Measurements from ENCODE around the gene AMT.

AMT gene, protein sequence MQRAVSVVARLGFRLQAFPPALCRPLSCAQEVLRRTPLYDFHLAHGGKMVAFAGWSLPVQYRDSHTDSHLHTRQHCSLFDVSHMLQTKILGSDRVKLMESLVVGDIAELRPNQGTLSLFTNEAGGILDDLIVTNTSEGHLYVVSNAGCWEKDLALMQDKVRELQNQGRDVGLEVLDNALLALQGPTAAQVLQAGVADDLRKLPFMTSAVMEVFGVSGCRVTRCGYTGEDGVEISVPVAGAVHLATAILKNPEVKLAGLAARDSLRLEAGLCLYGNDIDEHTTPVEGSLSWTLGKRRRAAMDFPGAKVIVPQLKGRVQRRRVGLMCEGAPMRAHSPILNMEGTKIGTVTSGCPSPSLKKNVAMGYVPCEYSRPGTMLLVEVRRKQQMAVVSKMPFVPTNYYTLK

DNA sequence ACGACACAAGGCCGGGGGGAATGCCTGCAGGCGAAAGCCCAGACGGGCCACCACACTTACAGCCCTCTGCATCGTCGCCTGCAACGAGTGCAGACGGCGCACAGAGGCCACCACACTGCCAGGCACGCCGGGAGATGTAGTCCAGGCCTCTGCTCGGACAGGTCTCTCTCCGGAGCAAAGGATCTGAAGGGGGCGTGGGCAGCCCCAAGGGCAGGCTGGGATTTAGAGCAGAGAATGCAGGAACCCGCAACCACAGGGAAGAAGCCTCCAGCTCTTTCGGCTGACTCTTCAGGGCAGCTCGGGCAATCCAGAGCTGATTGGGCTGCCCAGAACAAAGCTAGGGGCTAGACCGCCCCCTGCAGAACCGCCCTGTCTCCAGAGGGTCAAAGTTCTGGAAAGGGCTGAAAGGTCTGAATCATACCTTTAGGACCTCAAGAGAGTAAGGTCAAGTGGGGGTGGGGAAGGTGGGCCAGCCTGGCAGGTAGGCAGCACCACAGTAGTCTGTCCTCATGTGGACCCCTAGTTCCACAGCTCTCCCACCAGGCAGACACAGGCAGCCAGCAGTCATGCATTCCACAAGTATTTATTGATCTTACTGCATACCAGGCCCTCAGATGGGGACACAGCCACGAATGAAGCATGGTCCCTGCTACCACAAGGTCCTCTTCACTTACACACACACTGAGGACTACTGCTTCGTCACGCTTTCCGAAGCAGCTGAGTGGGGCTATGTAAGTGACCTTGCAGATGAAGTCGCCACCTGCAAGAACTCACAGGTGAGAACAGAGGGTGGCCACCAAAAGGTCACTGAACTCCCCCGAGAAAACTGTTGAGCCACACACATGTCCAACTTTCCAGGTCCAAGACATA lies at the start of gene AMT:
AMT (minus strand) TSS at position 95 of the 870 bp plus-strand sequence; CDS start at position 72, 23 bp downstream.
- DNase-seq (ENCODE audit: low read depth in 3 of 3), result no peak

DNA sequence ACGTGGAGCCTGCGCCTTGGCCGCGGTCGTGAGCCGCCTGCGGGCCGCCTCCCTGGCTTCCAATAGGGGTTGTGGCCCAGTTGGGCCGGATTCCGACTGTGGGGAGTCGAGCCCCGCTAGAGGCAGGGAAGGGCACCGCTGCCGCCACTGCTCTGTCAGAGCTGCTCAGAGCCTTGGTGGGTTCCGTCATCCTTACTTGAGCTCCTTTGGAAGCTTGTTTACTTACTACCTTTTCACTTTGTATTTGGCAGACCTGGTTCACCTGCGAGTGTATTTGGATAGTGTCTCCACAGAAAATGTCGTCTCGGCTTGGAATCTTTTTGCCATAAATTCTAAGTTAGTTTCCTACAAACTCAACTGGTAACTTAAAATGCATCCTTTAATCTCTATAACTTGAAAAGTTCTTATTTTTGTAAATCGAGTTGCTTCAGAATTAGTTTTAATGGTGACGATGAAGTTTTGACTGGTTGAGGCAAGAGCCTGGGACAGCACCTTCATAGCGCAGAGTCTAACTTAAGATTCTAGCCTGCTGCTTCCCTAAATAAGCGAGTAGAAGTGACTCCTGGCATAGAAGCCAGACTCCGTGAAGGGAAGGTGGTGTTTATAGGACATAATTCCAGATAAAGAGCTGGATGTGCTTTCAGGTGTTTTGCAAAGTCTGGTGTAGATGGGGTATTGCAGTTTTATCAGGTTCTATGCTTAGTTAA lies 48.6 kb upstream of the AMT start:
- DNase-seq (ENCODE audit: low read depth in 3 of 3), result no peak

DNA sequence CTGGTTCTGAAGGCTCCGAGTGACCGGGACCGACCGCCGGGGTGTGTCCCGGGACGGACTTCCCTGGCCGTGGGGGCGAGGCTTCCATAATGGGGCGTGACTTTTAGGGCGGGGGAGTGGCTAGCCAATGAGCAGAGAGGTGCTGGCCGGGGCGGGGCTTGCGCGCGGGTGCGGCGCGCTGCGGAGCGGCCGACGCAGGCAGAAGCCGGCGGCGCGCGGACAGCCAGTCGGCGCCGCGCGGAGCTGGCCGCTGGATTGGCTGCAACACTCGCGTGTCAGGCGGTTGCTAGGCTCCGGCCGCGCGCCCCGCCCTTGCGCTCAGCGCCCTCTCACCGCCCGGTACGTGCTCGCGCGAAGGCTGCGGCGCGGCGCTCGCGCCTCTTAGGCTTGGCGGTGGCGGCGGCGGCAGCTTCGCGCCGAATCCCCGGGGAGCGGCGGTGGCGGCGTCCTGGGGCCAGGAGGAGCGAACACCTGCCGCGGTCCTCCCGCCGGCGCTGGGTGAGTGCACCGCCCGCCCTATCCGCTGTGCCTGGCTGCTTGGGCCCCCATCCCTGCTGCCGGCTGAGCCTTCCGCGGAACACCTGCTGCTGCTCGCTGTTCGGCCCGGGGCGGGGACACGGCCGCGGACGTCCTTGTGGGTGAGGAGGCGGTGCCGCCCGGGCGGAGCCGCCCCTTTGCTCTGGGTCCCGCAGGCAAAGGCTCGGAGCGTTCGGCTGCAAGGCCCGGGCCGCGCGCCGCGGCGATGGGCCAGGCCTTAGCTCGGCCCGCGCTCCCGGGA lies 47.9 kb upstream of the AMT start, which contains the start of gene DAG1:
DAG1 (plus strand) TSS at position 332 of the 778 bp plus-strand sequence. CDS start 40,268 bp downstream, outside the sequence.
- DNase-seq (ENCODE audit: low read depth in 3 of 3), result peak; percentile 91 to 96 (median 92)

DNA sequence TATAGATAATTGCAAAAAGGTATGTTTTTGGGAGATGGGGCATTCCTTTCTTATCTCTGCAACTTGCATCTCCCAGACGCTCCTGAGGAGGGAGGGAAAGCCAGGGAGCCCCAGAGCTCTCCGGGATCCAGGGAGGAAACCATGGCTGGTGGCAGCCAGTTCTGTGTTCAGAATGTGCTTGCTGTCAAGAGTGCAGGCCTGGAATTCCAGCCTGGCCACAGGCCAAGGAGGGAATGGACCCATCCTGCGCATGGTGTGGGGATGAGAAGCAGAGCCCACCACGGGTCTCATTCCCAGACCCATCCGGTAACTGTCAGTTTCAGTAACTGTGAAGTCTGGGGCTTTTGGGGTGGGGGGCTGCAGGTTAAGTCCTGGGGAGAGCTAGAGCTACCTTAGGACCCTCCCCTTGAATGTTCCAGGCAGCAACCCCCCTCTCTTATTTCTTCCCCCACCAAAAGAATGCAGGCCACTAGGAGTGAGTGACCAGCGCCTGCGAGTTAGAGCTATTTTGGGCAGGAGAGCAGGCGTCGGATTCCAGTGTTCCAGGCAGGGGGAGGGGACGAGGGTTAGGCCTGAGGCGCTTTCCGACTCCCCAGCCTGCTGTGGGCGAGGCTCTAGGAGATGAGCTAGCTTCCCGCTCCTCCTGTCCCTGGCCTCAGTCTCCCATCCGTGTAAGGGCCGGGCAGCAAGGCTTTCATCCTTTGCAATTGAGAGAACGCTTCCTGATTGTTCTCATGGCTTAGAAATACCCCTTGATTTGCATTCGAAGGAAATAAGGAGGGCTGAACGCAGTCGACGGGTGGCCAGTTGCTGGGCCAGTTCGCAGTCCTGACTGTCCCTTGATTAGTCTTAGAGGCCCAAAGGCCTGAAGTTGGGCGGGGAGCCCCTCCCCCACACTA lies 47.0 kb upstream of the AMT start:
- DNase-seq (ENCODE audit: low read depth in 3 of 3), result no peak

DNA sequence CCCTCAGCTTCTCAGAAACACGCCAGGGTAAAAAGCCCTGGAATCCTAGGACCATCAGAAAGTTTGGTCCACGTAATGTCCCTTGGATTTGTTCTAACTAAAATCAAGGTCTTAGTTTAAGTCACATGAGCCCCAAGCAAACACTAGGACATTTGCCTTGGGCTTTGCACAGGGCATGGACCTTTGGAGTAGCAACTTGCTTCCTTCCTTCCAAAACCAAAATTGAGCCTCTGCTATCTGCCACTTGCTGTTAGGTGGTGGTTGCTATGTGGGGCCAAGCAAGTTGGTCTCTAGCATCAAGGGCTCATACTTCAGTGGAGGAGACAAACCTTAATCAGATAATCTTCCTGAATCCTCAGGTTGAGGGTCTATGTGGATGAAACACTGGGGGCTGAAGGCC lies 43.8 kb upstream of the AMT start:
- no peak for DNase-seq (ENCODE audit: low read depth in 3 of 3)

DNA sequence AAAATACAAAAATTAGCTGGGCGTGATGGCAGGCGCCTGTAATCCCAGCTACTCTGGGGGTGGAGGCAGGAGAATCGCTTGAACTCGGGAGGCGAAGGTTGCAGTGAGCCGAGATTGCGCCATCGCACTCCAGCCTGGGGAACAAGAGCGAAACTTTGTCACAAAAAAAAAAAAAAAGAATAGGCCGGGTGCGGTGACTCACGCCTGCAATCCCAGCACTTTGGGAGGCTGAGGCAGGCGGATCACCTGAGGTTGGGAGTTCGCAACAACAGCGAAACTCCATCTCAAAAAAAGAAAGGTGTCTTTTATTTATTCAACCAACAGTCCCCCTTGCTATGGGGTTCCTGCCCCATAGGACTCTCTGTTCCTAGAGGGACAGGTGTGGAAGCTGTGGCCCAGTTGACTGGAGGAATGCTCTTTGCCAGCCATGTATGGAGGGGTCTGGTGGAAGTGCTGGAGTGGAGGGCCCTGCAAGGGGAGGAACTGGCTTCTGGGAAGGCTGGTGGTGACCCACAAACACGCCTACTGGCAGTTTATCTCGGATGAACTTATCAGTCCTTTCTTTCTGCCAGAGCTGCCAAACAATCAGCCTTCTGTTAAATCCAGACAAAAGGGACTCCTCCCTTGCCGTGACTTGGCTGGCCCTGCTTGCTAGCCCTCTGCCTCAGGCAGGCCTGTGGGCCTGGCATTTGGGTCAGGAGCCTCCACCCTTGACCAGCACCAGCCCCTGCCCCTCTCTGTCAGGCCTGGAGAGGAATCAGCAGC lies 43.2 kb upstream of the AMT start:
- DNase-seq (ENCODE audit: low read depth in 3 of 3), result no peak

DNA sequence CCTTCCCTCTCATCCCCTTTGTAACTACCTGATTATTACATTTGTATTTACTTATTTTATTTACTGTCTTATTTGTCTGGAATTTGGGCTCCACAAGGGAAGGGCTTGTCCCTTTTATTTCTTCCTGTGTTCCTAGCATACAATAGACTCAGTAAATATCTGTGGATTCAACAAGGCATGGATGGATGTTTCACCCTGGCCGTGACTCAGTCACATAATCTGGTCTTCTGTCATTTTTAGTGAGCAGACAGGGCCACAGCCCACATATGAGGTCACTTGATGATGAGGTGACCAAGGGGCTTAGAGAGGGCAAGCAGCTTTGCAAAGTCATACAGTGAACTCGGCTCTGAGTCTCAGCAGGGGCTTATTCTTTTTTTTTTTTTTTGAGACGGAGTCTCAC lies 39.9 kb upstream of the AMT start:
- DNase-seq (ENCODE audit: low read depth in 3 of 3), result no peak

DNA sequence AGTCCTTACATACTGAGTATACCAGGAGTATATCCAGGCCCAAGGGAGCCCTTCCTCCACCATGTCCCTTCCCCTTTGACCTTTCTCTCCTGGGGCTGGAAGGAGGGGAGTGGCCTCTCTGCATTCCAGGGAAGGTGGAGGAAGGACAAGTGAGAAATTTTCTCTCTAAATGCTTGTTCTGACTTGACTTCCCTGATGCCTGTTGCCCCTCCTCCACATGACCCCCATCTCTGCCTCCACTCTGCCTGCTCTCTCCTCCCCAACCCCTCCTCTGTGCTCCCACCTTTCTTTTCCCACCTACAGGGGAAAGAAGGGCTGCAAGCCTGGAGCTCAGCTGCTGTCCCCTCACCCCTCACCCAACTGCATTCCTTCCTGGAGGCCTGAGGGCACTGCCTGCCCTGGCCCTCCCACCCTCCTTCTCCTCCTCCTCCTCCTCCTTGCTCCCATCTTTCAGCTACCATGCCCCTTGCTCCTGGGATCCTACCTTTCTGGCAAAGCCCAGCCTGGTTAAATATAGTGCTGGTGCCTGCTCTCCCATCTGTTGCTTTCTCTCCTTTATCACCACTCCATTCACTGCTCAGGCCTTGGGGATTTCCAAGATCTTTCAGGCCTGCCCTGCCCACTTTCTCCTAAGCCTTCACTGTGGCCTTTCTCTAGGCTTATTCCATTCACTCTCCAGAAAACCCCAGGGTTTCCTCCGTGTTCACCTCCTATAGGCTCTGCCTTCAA lies 39.3 kb upstream of the AMT start:
- no peak for DNase-seq (ENCODE audit: low read depth in 3 of 3)

DNA sequence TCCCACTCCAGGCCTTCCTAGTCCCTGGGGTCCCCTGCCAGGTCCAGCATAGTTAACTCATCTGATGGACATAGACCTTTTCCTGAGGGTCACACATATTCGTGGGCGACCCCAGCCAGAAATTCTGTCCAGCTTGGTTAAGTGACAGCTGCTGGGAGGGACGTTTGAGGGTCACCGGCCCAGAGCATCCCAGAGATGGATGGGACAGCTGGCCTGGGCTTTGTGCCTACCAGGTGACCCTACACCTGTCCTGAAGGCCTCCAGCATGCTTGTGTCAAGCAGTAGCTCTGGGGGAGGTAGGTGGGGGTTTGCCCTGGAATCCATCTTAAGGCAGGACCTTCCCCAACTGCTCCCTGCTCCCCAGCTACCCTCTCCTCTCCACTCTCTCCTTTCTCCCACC lies 38.7 kb upstream of the AMT start:
- DNase-seq (ENCODE audit: low read depth in 3 of 3), result no peak

DNA sequence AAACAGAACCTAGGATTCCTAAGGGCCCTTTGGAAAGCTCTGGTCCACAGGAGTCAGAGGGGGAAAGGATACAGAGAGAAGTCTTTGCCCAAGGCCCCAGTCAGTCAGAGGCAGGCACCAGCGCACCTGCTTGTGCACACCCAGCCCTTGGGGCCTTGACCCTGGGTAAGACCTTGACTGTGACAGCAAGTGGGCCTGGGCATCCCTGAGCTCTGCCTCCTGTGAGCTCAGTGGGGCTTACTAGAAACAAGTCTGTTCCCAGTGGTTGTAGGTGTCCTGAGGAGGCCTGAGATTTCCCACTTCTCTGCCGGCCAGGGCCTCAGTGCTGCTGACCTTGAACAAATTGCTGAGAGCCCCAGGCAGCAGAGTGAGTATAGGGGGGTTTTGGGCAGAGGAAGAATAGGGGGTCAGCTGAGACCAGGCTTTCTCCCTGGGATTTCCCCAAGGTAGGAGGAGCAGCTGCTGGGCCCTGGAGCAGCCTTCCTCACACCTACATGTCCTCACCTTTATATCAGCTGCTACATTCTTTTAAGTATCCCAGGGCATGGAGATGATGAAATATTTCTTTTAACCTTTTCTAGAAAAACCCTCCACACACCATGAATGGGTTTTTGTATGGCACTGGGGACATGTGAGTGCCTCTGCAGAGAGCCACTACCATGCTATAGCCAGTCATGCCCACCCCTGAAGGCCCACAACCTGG lies 38.1 kb upstream of the AMT start:
- no peak for DNase-seq (ENCODE audit: low read depth in 3 of 3)

DNA sequence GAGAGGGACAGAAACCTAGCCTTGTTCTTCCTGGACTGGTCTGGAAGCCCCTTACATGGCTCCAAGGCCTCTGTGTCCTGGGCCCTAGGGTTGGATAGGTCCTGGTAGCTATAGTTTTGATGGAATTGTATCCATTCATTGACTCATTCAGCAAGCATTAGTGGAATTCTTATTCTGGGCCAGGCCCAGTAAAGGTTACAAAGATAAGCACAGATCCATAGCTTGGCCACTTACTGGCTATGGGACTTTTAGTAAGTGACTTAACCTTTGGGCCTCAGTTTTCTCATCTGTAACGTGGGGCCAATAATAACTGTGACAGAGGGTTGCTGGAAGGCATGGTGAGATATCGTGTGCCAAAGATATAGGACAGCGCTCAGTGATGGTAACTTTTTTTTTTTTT lies 34.2 kb upstream of the AMT start:
- DNase-seq (ENCODE audit: low read depth in 3 of 3), result no peak

DNA sequence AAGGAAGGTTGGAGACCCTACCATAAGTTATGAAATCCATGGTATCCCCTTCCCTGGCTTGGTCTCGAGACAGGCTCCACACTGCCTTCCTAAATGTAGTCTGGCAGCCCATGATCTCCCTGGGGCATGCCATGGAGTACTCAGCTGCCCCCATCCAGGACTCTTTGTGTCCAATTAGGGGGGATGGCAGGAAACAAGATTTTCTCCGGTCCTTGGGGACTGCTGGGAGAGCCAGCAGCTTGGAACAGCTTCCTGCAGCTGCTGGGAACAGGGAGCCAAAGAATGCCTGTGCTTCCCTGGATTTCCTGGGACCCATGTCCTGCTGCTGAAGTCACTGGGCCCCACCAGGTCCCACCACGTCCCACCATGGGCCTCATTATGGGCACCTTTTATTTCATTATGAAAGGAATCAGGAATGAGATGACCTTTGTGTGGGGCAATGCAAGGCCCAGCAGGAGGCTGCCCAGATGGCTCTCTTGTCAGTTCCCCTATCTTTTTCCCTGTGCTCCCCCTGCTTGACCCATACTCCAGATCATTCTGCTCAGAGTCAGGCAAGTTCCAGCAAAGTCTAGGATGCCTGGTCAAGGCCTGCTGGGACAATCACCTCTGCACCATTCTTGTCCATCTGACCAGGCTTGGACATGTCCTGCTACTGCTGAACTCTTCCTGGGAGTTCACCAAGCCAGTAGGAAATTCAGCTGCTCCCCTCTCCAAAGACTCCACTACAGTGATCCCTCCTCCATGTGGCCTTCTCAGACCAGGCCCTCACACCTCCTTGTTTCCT lies 32.8 kb upstream of the AMT start:
- DNase-seq (ENCODE audit: low read depth in 3 of 3), result no peak

DNA sequence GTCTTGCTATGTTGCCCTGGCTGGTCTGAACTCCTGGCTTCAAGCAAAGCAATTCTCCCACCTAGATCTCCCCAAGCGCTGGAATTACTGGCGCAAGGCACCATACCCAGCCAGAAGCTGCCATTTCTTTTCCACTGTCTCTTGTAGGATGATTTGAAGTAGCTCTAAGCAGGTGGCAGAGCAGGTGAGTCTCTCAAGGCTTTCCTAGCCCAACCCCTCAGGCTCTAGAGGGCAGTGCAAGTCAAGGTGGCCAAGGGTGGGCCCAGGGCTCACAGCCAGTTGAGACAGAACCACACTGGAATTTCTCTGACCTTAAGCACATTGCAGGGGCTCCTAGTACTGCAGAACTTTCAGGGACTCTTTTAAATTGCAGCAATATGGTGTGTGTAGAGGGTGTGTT lies 32.2 kb upstream of the AMT start:
- DNase-seq (ENCODE audit: low read depth in 3 of 3), result no peak

DNA sequence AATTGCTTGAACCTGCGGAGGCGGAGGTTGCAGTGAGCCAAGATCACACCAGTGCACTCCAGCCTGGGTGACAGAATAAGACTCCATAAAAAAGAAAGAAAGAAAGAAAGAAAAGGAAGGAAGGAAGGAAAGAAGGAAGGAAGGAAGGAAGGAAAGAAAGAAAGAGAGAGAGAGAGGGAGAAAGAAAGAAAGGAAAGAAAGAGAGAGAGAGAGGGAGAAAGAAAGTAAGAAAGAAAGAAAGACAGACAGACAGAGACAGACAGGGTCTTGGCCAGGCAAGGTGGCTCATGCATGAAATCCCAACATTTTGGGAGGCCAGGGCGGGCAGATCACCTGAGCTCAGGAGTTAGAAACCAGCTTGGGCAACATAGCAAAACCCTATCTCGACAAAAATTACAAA lies 31.3 kb upstream of the AMT start:
- no peak for DNase-seq (ENCODE audit: low read depth in 3 of 3)

DNA sequence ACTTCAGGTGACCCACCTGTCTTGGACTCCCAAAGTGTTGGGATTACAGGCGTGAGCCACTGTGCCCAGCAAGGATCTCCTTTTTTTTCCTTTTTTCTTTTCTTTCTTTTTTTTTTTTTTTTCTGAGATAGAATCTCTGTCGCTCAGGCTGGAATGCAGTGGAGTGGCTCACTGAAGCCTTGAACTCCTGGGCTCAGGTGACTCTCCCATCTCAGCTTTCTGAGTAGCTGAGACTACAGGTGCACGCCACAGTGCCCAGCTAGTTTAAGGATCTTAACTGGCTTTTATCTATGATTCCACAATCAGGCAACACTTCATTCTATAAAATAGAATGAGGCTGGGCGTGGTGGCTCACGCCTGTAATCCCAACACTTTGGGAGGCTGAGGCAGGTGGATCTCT lies 23.1 kb upstream of the AMT start:
- no peak for DNase-seq (ENCODE audit: low read depth in 3 of 3)

DNA sequence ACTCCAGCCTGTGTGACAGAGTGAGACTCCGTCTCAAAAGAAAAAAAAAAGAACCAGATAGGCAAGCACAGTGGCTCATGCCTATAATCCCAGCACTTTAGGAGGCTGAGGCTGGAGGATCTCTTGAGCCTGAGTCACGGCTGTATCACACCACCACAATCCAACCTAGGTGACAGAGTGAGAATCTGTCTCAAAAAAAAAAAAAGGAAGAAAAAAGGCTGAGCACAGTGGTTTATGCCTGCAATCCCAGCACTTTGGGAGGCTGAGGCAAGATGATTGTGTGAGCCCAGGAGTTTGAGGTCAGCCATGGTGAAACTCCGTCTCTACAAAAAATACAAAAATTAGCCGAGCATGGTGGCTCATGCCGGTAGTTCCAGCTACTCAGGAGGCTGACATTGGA lies 12.5 kb upstream of the AMT start:
- DNase-seq (ENCODE audit: low read depth in 3 of 3), result no peak

DNA sequence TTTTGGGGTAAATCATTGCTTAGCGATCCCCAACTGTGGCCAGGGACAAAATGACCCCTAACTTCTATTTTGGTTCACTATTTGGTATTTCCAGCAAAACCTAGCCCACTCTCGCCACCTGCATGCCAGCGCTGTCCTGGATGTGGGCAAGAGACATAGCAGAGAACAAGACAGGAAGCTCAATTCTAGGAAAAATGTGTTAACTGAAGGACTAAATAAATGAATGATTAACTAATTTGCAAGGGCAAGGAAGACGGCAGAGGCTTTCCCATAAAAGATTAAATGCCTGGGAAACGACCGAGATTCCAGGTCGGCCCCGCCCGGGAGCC lies 6.4 kb upstream of the AMT start:
- no peak for DNase-seq (ENCODE audit: low read depth in 3 of 3)

DNA sequence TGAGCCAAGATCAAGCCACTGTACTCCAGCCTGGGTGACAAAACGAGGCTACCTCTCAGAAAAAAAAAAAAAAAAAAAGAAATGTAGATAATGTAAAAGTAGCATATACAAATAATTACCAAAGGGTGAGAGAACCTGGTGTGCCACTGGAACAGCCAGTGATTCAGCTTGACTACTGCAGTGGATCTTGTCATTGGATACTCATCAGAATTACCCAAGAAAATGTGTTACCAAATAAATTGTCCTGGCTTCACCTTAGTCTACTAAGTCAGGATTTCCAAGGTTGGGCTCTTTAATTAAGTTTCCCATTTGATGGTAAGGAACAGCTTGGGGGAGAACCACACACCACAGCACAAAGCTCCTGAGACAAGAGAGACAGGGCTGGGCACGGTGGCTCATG lies 5.3 kb upstream of the AMT start:
- no peak for DNase-seq (ENCODE audit: low read depth in 3 of 3)
